Peyer's patch (tissue), 4 donors: ENCODE results near the gene TCIRG1. TPM values are rescaled to one million over a fixed set of nuclear protein-coding genes. Genes with fewer than 3 reads are reported as not detected.

Experiments used
- DNase-seq, 3 donors: peaks; one replicate each; pipeline ENCODE4 v3.0.0-alpha.2; 2017 to 2019
- H3K27ac ChIP-seq, 4 donors: fragments of 200-600 bp; sonication (generic); one replicate each; pipeline ENCODE4 v1.5.1; 2016 to 2019
- H3K27me3 ChIP-seq, 2 donors: fragments of 200-600 bp; sonication (generic); one replicate each; pipeline ENCODE4 v1.5.1; 2019
- H3K36me3 ChIP-seq, 3 donors: fragments of 200-600 bp; sonication (generic); one replicate each; pipeline ENCODE4 v1.5.1; 2016 to 2019
- H3K4me1 ChIP-seq, 4 donors: fragments of 200-600 bp; sonication (generic); one replicate each; pipeline ENCODE4 v1.5.1; 2016 to 2019
- H3K4me3 ChIP-seq, 4 donors: fragments of 200-600 bp; sonication (generic); 1 replicate in 3 of 4; 2 replicates in 1 of 4; pipeline ENCODE4 v1.5.1; 2016 to 2019; ENCODE audit warnings: mild to moderate bottlenecking in 1 of 4
- H3K9me3 ChIP-seq, 4 donors: fragments of 200-600 bp; sonication (generic); one replicate each; pipeline ENCODE4 v1.5.1; 2016 to 2019; ENCODE audit warnings: mild to moderate bottlenecking in 1 of 4
- POLR2A ChIP-seq, 2 donors: fragments of 450-650 bp; IDR thresholded peaks; one replicate each; pipeline ENCODE4 v1.5.1; 2017; ENCODE audit warnings: antibody characterized with exemption in 2 of 2, mild to moderate bottlenecking in 2 of 2, moderate library complexity in 2 of 2
- total RNA-seq, 4 donors: library from RNA; depleted of rRNA; stranded (reverse); fragments of >200 nt; gene quantifications; one replicate each; pipeline ENCODE4 v1.1.0, GENCODE V29; 2016
- TF ChIP-seq, protein P1 (sequence below), 6 experiments: fragments of 450-650 bp in 4 of 6; fragments of 200-600 bp in 2 of 6; sonication (generic) in 1 of 6; IDR thresholded peaks; one replicate each; pipeline ENCODE4 v1.5.1; 2017 to 2019; ENCODE audit warnings: antibody characterized with exemption in 6 of 6, mild to moderate bottlenecking in 3 of 6, moderate library complexity in 1 of 6

The TCIRG1 gene
- total RNA-seq, 4 donors from 2014 or later: 239 to 586 (median 464) TPM

DNA sequence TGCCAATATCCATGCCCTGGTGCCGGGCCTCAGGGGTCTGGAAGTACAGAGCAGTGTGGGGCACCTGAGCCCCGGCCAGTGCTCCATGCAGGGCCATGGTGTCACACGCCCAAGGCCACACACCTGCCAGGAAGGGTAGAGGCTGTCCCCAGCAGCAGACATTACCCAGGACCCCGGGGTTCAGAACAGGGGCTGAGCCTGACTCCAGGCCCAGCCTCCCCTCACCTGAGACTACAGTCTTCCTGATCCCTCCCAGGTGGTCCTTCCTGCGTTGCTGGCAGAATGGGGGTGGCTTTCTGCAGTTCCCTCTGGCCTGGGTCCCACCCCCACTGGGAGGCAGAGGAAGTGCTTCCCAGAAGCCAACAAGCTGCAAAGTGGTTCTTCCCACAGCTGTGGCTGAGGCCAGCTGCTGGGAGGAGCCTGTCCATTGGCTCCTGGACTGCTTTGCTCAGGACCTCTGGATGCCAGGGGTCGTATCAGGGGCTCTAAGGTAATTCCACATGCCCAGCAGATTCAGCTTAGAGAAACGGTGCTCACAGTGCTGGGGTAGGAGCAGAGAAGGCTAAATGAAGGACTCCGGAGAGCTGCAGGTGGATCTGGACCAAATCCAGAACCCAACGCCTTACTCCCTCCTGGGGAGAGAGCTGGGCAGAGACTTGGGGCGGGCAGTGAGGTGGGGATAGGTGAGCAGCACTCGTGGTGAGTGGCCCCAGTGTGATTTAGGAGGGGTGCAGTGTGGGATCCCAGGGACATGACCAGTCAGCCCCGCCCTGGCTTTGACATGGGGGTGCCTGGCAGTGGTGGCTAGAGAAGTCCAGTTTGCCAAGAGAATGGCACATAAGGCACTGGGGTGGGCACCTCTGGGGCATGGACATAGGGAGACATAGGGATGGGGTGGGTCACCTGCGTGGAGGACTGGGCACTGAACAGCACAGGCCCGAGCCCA lies 12.6 kb downstream of the TCIRG1 start:
- H3K9me3 ChIP-seq: no peaks in the 10 kb centered on the region
- H3K27ac ChIP-seq: no peak overlapping the region
- peaks cover 0 to 64% (median 0%) of the 10 kb centered on the region in 3 donors for H3K36me3 ChIP-seq
- H3K4me1 ChIP-seq: no peaks in the 10 kb centered on the region
- TF ChIP-seq, protein P1, sequence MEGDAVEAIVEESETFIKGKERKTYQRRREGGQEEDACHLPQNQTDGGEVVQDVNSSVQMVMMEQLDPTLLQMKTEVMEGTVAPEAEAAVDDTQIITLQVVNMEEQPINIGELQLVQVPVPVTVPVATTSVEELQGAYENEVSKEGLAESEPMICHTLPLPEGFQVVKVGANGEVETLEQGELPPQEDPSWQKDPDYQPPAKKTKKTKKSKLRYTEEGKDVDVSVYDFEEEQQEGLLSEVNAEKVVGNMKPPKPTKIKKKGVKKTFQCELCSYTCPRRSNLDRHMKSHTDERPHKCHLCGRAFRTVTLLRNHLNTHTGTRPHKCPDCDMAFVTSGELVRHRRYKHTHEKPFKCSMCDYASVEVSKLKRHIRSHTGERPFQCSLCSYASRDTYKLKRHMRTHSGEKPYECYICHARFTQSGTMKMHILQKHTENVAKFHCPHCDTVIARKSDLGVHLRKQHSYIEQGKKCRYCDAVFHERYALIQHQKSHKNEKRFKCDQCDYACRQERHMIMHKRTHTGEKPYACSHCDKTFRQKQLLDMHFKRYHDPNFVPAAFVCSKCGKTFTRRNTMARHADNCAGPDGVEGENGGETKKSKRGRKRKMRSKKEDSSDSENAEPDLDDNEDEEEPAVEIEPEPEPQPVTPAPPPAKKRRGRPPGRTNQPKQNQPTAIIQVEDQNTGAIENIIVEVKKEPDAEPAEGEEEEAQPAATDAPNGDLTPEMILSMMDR (IDR thresholded peaks at IDR 0.05): no peak
- no peak for TF ChIP-seq POLR2A (IDR thresholded peaks at IDR 0.05)
- no peak for DNase-seq
- no peaks in the 10 kb centered on the region for H3K27me3 ChIP-seq
- H3K4me3 ChIP-seq: no peak overlapping the region

DNA sequence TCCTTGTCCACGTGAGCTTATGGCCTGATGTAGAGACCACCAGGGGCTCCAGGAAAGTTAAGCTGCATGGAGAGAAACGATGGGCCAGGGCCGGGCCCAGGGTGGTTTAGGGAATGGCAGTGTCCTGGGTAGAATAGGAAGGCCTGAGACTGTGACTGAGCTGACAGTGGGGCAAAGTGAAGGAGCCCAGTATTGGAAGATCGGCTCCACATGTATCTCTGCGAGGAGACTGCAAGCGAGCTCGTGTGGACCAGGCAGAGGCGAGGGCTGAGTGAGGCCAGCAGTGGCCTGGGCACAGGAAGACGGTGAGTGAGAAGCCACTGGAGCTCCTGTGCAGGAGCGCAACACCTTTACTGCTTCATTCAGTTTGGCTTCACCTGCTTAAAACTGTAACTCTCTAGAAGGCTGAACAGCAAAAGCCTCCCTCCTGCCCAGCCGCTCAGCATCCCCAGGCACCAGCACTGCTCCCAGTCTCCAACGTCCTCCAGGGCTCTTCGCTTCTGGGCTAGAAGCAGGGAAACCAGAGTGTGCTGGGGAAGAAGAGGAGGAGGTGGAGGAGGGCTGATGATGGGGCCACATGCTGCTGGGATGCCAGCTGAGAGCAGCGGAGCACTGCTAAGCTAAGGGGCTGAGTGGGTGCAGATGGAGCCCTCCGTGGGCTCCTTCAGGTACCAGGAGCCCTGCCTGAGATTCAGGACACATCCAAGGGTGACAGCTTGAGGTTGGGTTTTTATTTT lies 13.5 kb downstream of the TCIRG1 start:
- TF ChIP-seq POLR2A (IDR thresholded peaks at IDR 0.05): no peak
- TF ChIP-seq, protein P1 (IDR thresholded peaks at IDR 0.05): no peak
- H3K36me3 ChIP-seq: peaks cover 0 to 59% (median 0%) of the 10 kb centered on the region in 3 donors
- no peak overlapping the region for H3K4me3 ChIP-seq
- H3K27ac ChIP-seq: no peak overlapping the region
- H3K4me1 ChIP-seq: no peaks in the 10 kb centered on the region
- no peak for DNase-seq
- H3K9me3 ChIP-seq: no peaks in the 10 kb centered on the region
- no peaks in the 10 kb centered on the region for H3K27me3 ChIP-seq

DNA sequence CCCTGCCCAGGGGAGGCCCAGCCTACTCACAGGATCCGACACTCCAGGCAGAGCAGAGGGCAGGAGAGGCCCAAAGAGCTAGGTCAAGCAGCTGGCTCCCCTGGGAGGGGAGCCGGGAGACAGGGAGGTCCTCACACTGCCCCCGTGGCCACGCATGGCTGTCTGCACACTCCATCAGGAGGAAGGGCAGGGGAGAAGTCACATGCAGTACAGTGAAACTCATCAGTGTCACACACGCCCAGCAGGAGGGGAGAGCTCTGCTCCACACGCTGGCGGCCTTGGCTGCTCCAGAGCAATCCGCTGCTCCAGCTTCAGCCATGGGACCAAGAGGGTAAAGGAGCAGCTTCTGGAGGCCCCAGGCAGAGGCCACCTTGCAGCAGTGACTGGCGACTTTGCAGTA lies 14.3 kb downstream of the TCIRG1 start:
- Histone ChIP-seq H3K27ac (no peak overlapping the region), H3K36me3 (peaks cover 0 to 57% (median 0%) of the 10 kb centered on the region in 3 donors), H3K4me3 (no peak overlapping the region), H3K27me3 (no peaks in the 10 kb centered on the region), H3K4me1 (no peaks in the 10 kb centered on the region), H3K9me3 (no peaks in the 10 kb centered on the region)
- no peak for DNase-seq
- TF ChIP-seq, protein P1 (IDR thresholded peaks at IDR 0.05): no peak
- TF ChIP-seq POLR2A (IDR thresholded peaks at IDR 0.05): no peak

DNA sequence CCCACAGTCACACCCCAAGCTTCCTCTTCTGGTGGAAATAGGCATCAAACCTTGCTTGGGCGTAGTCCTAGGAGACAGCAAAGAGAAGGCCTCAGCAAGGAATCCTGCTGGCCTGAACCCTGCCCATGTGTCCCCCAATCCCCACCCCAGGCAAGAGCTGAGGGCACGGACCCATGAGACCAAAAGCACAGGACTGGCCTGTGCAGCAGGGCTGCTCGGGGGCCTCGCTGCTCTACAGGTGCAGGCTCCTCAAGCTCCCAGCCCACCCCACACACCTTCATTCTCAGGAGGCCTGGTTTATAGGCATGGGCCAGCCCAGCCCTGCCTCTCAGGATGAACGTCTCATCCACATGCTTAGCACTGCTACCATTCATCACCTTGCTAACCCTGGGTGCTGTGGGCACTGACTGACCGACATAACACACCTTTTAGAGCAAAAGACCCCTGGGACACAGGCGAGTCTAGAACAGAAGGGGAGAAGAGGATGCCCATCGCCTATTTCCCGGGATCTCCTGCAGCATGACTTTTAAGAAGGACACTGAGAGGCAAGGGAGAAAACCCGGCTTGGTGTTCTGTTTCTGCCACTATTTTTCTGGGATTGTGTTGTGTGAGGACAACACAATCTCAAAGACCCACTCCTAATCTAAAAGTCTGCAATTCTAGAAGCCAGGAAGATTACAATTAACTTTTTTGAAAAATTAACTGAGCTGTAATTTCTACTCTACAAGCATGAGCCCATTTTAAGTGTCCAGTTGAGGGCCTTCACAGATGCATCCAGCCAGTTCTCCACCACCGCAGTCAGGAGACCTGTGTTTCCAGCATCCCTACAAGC lies 15.4 kb downstream of the TCIRG1 start:
- H3K27me3 ChIP-seq: no peaks in the 10 kb centered on the region
- H3K36me3 ChIP-seq: peaks cover 0 to 56% (median 0%) of the 10 kb centered on the region in 3 donors
- H3K4me1 ChIP-seq: no peaks in the 10 kb centered on the region
- no peaks in the 10 kb centered on the region for H3K9me3 ChIP-seq
- TF ChIP-seq POLR2A (IDR thresholded peaks at IDR 0.05): no peak
- TF ChIP-seq, protein P1 (IDR thresholded peaks at IDR 0.05): no peak
- no peak overlapping the region for H3K27ac ChIP-seq
- no peak for DNase-seq
- no peak overlapping the region for H3K4me3 ChIP-seq
